Measurements from ENCODE around the gene BICC1.

Gene BICC1

DNA sequence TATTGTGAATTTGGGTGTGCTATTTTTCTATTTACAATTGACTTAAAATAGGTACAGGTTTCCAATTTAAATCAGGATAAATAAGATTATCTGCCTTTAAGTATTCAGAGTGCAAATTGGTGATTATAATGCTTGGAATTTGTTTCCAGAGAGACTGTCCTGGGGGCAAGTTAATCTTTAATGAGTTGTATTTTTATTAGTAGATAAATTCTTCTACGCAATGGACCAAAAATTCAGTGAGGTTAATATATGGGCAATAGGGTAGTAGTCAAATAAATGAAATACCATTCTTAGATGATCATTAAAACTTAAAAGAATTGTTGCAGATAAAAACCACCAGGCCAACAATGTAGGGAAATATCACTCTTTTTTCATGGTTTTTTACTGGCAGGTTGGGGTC, 3.4 kb downstream of the BICC1 start:
- peak; percentile 86 for DNase-seq (ENCODE audit: low read depth)

GRCh38 chr10:58516671-58517070, 4.0 kb downstream of the BICC1 start:
- DNase-seq (ENCODE audit: low read depth), result no peak

DNA sequence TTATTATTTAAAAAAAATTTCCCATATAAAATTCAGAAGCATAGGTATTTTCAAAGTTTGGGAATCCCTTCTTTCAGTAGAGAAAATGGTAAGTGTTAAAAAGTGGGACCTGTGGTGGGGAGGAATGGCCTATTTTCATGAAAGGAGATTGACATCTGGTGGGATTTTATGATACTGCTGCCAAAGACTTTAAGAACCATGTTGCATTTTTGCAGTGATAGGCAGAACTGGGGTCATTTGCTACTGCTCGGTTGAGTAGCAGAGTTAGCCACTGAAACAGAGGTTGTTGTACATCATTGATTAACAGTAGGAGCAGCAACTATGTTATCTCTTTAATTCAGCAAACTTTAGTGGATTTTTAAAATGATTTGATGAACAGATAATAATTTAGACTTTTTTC, 4.4 kb downstream of the BICC1 start:
- peak; percentile 19 for DNase-seq (ENCODE audit: low read depth)

DNA sequence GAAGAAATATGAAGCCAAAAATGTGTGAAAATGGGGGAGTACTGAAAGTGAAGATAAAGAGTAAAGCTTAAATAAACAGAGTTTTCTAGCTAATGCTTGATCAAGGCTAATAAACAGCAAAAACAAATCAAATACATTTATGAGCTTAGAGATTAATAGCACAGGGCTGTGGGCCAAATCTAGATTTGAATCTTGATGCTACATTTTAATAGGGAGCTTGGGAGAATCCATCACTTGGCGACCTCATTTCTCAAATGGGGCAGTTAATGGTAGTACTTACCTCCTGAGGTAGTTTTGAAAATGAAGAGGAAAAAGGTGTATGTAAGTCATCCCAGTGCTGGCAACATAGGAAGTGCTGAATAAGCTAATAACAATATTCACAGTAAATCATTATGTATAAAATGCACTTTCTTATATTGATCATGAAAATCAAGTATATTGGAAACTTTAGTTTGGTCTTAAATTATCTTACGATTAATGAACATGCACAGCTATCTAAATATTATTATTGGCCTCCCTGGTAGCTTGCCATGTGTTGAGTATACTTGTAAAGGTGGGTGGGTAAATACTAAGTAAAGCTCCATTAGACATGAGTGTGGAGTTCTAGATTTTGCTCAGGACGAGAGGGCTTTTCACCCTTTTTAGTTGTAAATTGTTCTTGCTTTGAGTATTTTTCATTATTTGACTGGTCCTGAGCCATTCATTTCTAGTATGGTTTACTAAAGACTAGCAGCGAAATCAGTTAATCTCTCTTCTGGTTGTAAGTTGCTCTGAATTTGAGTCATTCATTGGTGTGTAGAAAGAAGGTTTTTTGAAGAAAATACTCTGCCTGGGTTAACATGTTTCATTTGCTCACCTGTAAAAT, 5.1 kb downstream of the BICC1 start:
- DNase-seq (ENCODE audit: low read depth), result peak; percentile 19

DNA sequence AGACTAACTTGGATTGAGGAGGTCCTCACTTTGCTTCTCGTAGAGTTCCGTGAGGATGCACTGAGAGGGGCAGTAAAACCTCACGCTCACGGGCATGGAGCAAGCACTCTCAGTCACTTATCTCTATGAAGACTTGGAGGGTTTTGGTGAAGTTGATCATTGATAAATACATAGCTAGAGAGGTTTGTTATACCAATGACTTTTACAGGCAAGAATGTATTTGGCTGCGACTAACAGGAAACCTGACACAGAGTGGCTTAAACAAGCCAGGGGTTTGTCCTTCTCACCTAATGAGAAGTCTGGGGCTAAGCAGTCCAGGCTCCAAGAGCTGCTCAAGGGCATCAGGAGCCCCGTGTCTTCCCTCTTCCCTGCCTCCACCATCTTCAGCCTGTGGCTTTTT, 6.1 kb downstream of the BICC1 start:
- peak; percentile 50 for DNase-seq (ENCODE audit: low read depth)

GRCh38 chr10:58529077-58529728, 16.5 kb downstream of the BICC1 start:
- no peak for DNase-seq (ENCODE audit: low read depth)

DNA sequence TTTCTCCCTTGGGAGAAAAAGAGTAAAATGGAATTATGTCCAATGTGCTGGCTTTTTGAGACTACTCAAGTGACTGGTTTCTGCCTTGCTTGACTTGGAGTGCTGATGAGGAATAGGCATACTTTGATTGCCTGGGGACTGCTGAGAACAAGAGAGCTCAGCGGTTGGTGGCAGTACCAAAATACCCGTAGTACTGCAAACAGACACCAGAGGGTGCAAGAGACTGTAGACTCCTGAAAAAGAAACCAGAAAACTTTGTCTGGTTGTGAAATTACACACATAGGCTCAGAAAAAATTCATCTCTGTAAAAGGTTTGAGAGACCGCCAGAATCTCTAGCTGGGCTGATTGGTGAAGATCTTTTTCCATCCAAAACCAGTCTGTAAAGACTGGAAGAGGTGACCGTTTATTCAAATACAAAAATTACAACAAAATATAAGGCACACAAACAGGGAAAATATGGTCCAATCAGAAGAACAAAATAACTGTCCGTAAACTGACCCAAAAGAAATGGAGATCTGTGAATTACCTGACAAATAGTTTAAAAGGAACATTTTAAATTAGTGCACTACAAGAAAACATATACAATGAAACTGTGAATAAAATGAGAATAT, 18.5 kb downstream of the BICC1 start:
- DNase-seq (ENCODE audit: low read depth), result peak; percentile 81

DNA sequence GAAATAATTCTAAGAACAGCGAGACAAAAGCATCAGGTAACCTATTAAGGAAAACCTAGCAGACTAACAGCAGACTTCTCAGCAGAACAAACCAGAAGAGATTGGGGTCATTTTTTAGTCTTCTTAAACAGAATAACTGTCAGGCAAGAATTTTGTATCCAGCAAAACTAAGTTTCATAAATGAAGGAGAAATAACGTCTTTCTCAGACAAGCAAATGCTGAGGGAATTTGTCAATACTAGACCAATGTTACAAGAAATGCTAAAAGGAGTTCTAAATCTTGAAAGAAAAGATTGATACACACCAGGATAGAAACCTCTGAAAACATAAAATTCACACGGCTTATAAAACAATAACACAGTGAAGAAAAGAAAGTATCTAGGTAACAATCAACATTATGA, 22.6 kb downstream of the BICC1 start:
- no peak for DNase-seq (ENCODE audit: low read depth)

DNA sequence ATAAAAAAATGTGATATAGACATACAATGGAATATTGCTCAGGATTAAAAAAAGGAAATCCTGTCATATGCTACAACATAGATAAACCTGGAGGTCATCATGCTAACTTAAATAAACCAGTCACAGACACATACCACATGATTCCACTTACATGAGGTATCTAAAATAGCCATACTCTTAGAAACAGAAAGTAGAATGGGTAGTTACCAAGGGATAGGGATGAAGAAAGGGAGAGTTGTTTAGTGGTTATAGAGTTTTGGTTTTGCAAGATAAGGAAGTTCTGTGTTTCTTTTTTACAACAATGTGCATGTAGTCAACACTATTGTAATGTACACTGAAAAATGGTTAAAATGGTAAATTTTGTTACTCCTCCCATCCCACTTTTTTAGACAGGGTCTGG, 30.5 kb downstream of the BICC1 start:
- DNase-seq (ENCODE audit: low read depth), result no peak

GRCh38 chr10:58544135-58544534, 31.5 kb downstream of the BICC1 start:
- DNase-seq (ENCODE audit: low read depth), result no peak

- no peak for DNase-seq (ENCODE audit: low read depth)
Observed at GRCh38 chr10:58545427-58545826, 32.8 kb downstream of the BICC1 start.

DNA sequence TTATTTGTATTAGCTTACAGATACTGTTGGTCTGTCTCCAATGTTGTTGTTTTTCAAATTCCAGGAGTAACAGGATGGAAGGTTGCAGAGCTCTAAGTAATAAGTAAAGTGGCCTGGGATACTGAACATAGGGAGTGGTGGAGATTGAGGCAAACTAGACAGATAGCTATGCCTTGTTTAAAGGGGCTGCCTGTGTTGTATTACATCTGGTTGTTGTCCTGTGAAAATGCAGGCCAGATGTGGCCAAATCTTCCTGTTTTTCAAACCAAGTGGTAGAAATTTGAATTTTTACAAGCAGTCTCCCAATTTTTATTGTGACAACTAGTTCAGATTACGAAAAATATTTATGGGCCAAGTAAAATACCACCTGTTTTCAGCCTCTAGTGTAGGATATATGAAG, 33.5 kb downstream of the BICC1 start:
- DNase-seq (ENCODE audit: low read depth), result no peak

GRCh38 chr10:58546722-58547445, 34.2 kb downstream of the BICC1 start:
- DNase-seq (ENCODE audit: low read depth), result no peak

DNA sequence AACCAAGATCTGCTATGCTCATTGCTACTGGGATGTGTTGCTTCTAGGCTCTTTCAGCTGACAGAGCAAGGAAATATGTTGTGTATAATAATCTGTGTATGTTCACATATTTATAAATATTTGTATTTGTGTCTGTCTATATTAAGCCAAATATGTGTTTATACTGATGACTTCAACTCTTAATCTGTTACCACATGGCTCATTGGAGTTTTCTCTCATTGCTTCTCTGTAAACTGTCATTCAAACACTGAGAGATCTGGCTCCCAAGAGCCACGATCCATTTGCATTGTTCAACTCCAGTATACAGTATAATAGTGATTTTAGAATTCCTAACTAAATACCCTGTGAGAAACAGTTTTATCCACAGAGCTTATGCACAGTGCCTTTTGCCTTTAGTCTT, 35.3 kb downstream of the BICC1 start:
- no peak for DNase-seq (ENCODE audit: low read depth)

GRCh38 chr10:58554316-58554715, 41.6 kb downstream of the BICC1 start:
- peak; percentile 56 for DNase-seq (ENCODE audit: low read depth)

DNA sequence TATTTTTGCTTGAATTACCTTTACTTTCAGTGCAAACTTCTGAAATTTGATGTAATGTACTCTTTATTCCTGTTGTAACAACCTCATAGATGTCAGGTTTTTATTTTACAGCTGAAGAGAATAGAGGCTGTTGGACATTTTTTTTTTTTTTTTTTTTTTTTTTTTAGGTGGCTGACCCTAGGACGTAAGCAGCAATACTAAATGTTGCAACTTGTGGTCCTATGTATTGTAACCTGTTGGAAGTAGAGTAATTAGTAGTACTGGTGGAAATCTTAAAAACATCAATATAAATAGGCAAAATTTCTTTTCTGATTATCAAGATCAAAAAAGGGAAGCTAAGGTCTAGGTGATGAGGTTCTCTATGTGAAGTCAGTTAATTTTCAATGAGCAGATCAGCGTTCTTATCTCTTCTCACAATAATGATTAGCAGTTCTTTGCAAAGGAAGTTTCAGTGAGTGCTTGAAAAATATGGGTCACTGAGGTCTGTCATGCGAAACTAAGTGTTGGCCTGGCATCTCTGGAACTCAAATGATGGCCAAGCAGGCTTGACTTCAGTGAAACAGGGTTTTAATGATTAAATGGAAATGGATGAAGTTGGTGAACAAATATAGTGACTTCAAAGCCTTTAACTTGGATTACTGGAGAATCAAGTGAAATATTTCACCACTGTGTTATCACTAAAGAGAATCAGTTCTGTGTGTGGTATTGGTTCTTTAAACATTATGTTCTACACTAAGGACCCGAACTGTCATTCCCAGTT, 42.7 kb downstream of the BICC1 start:
- no peak for DNase-seq (ENCODE audit: low read depth)

GRCh38 chr10:58555930-58556311, 43.2 kb downstream of the BICC1 start:
- DNase-seq (ENCODE audit: low read depth), result no peak

DNA sequence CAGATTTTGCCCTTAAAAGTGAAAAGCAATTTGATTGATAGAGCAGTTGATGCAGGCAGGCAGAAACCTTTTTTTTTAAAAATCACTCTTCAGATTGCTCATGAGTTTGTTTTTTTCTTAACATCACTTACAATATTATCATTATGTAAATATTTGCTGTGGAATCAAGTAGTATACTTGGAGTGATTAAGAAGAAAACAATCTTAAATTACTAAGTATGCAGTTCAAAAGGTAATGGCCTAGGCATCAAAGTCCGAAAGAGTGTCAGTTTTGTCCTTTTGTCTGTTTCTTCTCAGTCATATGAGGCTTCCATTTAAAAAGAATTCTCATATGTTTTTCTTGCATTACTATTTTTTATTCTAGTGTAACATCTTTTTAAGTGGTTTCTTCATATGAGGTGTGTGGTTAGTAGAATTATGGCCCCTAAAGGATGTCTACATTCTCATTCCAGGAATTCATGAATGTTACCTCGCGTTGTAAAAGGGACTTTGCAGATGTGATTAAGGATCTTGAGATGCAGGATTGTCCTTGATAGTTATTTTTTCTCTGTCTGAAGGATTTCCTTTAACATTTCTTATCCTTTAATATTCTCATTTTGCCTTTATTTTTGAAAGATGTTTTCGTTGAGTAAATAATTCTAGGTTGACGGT, 44.0 kb downstream of the BICC1 start:
- no peak for DNase-seq (ENCODE audit: low read depth)

DNA sequence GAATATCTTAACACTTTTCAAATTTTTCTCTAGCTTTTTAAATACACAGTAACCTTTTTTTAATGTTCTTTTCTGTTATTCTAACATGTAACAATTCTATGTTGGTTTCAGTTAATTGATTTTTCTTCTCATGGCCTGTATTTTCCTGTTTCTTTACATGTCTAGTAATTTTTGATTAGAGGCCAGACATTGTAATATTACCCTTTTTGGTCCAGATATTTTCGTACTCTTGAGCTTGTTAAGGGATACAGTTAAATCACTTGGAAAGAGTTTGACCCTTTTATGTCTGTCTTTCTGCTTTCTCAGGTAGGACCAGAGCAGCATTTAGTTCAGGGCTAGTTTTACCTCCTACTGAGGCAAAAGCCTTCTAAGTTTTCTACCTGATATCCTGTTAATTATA, 45.0 kb downstream of the BICC1 start:
- no peak for DNase-seq (ENCODE audit: low read depth)

DNA sequence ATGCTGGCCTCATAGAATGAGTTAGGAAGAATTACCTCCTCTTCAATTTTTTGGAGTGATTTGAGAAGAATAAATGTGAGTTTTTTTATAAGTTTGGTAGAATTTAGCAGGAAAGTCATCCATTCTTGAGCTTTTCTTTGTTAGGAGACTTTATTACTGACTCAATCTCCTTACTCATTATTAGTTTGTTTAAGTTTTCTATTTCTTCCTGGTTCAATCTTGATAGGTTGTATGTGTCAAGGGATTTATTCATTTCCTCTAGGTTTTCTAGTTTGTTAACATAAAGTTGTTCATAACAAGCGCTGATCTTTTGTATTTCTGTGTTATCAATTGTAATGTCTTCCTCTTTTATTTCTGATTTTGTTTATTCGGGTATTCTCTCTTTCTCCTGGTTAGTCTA, 47.4 kb downstream of the BICC1 start:
- DNase-seq (ENCODE audit: low read depth), result no peak

DNA sequence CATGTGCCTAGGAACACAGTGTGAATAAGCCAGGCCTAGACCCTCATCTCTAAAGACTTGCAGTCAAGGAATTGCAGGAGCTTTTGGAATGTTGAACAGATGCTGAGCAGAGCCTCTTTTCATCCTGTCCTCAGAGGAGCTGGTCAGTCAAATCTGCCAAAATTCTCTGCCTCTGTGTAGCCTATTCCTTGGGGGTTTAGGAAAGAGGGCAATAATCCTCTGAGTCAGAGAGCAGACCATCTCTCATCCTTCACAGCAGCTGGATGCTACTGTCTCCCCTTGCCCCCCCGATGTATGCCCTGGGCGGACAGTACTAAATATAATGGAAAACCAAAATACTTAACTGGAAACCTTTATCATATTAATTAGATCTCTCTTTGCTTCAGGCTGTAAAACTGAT, 52.6 kb downstream of the BICC1 start:
- DNase-seq (ENCODE audit: low read depth), result no peak
